ENCODE measurements around the gene EEF1AKMT1. TPM values are rescaled to one million over a fixed set of nuclear protein-coding genes. Genes with fewer than 3 reads are reported as not detected.

EEF1AKMT1 gene
- total RNA-seq, 1 experiment from 2014 or later: 6.1 TPM

DNA sequence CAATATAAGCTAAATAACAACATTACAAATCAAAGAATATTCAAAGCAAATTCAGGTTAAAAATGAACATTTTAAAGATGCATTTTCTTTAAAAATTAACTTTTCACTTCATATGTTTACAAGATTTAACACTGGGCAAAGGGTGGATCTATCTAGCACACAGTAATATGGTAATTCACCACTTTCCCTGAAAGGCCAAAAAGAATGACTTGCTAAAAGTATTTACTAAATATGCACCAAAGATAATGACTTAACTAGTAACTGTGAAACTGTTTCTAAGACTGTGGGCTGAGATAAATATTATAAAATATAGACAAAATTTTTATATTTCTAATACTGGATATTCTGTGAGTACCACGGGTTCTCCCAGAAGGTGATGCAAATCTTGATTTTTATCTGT lies 4.5 kb upstream of the EEF1AKMT1 start:
- Histone ChIP-seq H3T11ph (ENCODE audit: low read length) (no peak overlapping the region), H3K9me3 (ENCODE audit: control insufficient read depth, low read depth, low read length) (no peaks in the 10 kb centered on the region), H3K27me3 (ENCODE audit: insufficient read depth, low read length) (no peaks in the 10 kb centered on the region), H2BK5ac (ENCODE audit: insufficient read length, low read length) (no peak overlapping the region), H3K4me1 (ENCODE audit: insufficient read depth, low read length) (no peaks in the 10 kb centered on the region), H3K27ac (ENCODE audit: insufficient read length, low read depth, low read length) (no peak overlapping the region), H3K79me2 (ENCODE audit: insufficient read depth, low read length) (no peaks in the 10 kb centered on the region), H2BK15ac (ENCODE audit: low read depth, low read length) (no peak overlapping the region), H3K56ac (ENCODE audit: insufficient read length, low read depth, low read length) (no peak overlapping the region), H4K8ac (replicated peaks; ENCODE audit: insufficient read length, low read depth, low read length) (no peak overlapping the region), H2AK5ac (ENCODE audit: insufficient read length, low read length) (no peak overlapping the region), H3K4ac (ENCODE audit: low read depth, low read length) (no peak overlapping the region), H3K79me1 (ENCODE audit: insufficient read depth, low read depth, low read length, poor library complexity, severe bottlenecking) (no peaks in the 10 kb centered on the region), H2BK20ac (ENCODE audit: low read depth, low read length, poor library complexity, severe bottlenecking) (no peak overlapping the region), H2BK120ac (ENCODE audit: low read depth, low read length, poor library complexity, severe bottlenecking) (no peak overlapping the region), H4K20me1 (ENCODE audit: control insufficient read depth, insufficient read depth, insufficient read length) (no peaks in the 10 kb centered on the region), H3K9ac (ENCODE audit: extremely low read depth, insufficient read length, low read length) (no peak overlapping the region), H4K5ac (ENCODE audit: insufficient read length, low read depth, low read length) (no peak overlapping the region), H4K91ac (ENCODE audit: insufficient read length, low read depth, low read length) (no peak overlapping the region), H2BK12ac (ENCODE audit: insufficient read length, low read depth, low read length) (no peak overlapping the region), H3K18ac (ENCODE audit: insufficient read length, low read depth, low read length) (no peak overlapping the region), H3K23me2 (ENCODE audit: insufficient read length, low read depth, low read length, poor library complexity, severe bottlenecking) (peaks cover 3% of the 10 kb centered on the region), H2AFZ (ENCODE audit: low read length) (no peak overlapping the region), H3K4me2 (ENCODE audit: insufficient read depth, insufficient read length, low read length) (no peak overlapping the region), H3K23ac (ENCODE audit: insufficient read length, low read depth, low read length) (no peak overlapping the region), H3K14ac (ENCODE audit: insufficient read depth, low read length) (no peak overlapping the region)
- H3K27me3 Mint-ChIP-seq (ENCODE audit: low read depth): no peaks in the 10 kb centered on the region
- H3K4me3 Mint-ChIP-seq: no peak overlapping the region
- no peaks in the 10 kb centered on the region for H3K9me3 Mint-ChIP-seq
- TF ChIP-seq CTCF (conservative IDR thresholded peaks at IDR 0.05): no peak
- DNase-seq: no peak
- peaks cover 3 to 4% of the 10 kb centered on the region in 2 experiments; a peak in 1 of 4 replicates for H3K4me1 Mint-ChIP-seq
- H3K36me3 Mint-ChIP-seq (ENCODE audit: insufficient read depth in 1 of 3, low read depth in 3 of 3): peaks cover 0 to 10% (median 3%) of the 10 kb centered on the region in 3 experiments; a peak in 5 of 7 replicates
- H3K27ac Mint-ChIP-seq: no peak overlapping the region
- WGBS (ENCODE audit: extremely low coverage, insufficient read length, low lambda C conversion rate): no CpG with 5 or more reads among the region's 1 CpG

Data from H9 (cell line).